Right renal cortex interstitium (tissue), 3 donors: ENCODE measurements around the gene CERS2. TPM values are rescaled to one million over a fixed set of nuclear protein-coding genes. Genes with fewer than 3 reads are reported as not detected.

Experiments used
- DNase-seq, 3 donors: peaks; one replicate each; pipeline ENCODE4 v3.0.0-alpha.2; 2013; ENCODE audit warnings: low read depth in 3 of 3, low spot score in 2 of 3
- polyA plus RNA-seq, 3 donors: library from polyadenylated mRNA; unstranded; fragments of 120-200 nt; gene quantifications; one replicate each; pipeline ENCODE4 v1.2.1, GENCODE V29; 2013; ENCODE audit not compliant: insufficient read length in 3 of 3

CERS2 gene
- 100 to 1,000 TPM; 297 to 304 (median 298) TPM for polyA plus RNA-seq

GRCh38 chr1:150974580-150975478 lies at the start of gene CERS2:
Gene CERS2 (minus strand): TSS chr1:150974835. CDS start chr1:150969090, 5,745 bp downstream.
- no peak for DNase-seq

- DNase-seq, result peak in 1 of 3 donors; percentile 49
Measured at GRCh38 chr1:151013518-151013917, 38.9 kb upstream of the CERS2 start.

GRCh38 chr1:151012684-151013471 lies 38.2 kb upstream of the CERS2 start:
- no peak for DNase-seq

- DNase-seq, result no peak
Measured at GRCh38 chr1:151011154-151011850, 36.7 kb upstream of the CERS2 start.

- DNase-seq, result no peak
Measured at GRCh38 chr1:151010346-151010726, 35.7 kb upstream of the CERS2 start.

GRCh38 chr1:151009674-151010345 lies 35.2 kb upstream of the CERS2 start:
- DNase-seq, result no peak

GRCh38 chr1:151009206-151009587 lies 34.6 kb upstream of the CERS2 start:
- no peak for DNase-seq

- peak in 2 of 3 donors; percentile 93 for DNase-seq
Measured at GRCh38 chr1:151008244-151009205, 33.9 kb upstream of the CERS2 start, which contains the start of gene PRUNE1. Gene PRUNE1 (plus strand): TSS chr1:151008449. CDS start chr1:151008633, 184 bp downstream.

- DNase-seq, result no peak
Measured at GRCh38 chr1:151007853-151008243, 33.2 kb upstream of the CERS2 start.

- DNase-seq, result peak in 1 of 3 donors; percentile 77
Measured at GRCh38 chr1:151006327-151007052, 31.9 kb upstream of the CERS2 start, which contains the start of gene MINDY1. Gene MINDY1 (minus strand): TSS chr1:151006902. CDS start chr1:151002617, 4,285 bp downstream.

- no peak for DNase-seq
Measured at GRCh38 chr1:151005729-151006319, 31.2 kb upstream of the CERS2 start.

GRCh38 chr1:151003180-151003579 lies 28.5 kb upstream of the CERS2 start:
- DNase-seq, result no peak

- no peak for DNase-seq
Measured at GRCh38 chr1:151002611-151003010, 28.0 kb upstream of the CERS2 start.

GRCh38 chr1:151002051-151002450 lies 27.4 kb upstream of the CERS2 start:
- DNase-seq, result no peak

- no peak for DNase-seq
Measured at GRCh38 chr1:151001602-151002001, 27.0 kb upstream of the CERS2 start.

- DNase-seq, result no peak
Measured at GRCh38 chr1:151000408-151000807, 25.8 kb upstream of the CERS2 start.

- DNase-seq, result no peak
Measured at GRCh38 chr1:150999926-151000325, 25.3 kb upstream of the CERS2 start.
